Osteocyte (in vitro differentiated cells): ENCODE measurements around the gene KATNAL2. TPM values are rescaled to one million over a fixed set of nuclear protein-coding genes. Genes with fewer than 3 reads are reported as not detected.

ENCODE experiments used
- DNase-seq: peaks from one replicate; pipeline ENCODE4 v3.0.0; 2021; ENCODE audit warnings: mixed read lengths; ENCODE audit not compliant: unreplicated experiment; ENCODE audit errors: extremely low spot score
- H3K27ac Mint-ChIP-seq: one replicate; pipeline ENCODE4 v1.8.0; 2021; ENCODE audit warnings: mild to moderate bottlenecking, mixed read lengths; ENCODE audit not compliant: unreplicated experiment
- H3K27me3 Mint-ChIP-seq: one replicate; pipeline ENCODE4 v1.8.0; 2021; ENCODE audit warnings: mixed read lengths; ENCODE audit not compliant: unreplicated experiment
- H3K36me3 Mint-ChIP-seq: one replicate; pipeline ENCODE4 v1.8.0; 2021; ENCODE audit warnings: mixed read lengths; ENCODE audit not compliant: unreplicated experiment
- H3K4me1 Mint-ChIP-seq: one replicate; pipeline ENCODE4 v1.8.0; 2021; ENCODE audit warnings: mixed read lengths; ENCODE audit not compliant: unreplicated experiment
- H3K4me3 Mint-ChIP-seq: one replicate; pipeline ENCODE4 v1.8.0; 2021; ENCODE audit warnings: mild to moderate bottlenecking, moderate library complexity, mixed read lengths; ENCODE audit not compliant: unreplicated experiment
- H3K9me3 Mint-ChIP-seq: one replicate; pipeline ENCODE4 v1.8.0; 2021; ENCODE audit warnings: mixed read lengths; ENCODE audit not compliant: unreplicated experiment
- CTCF ChIP-seq: fragments of 200-600 bp; sonication (generic); IDR thresholded peaks from 2 replicates; pipeline ENCODE4 v1.5.0; 2021; ENCODE audit warnings: antibody characterized with exemption, mild to moderate bottlenecking, moderate library complexity
- total RNA-seq: library from RNA; stranded (reverse); gene quantifications from 2 replicates; pipeline ENCODE4 v1.2.1, GENCODE V29; 2021

The KATNAL2 gene
- total RNA-seq, 1 donor from 2014 or later: 7.9 TPM

- no peaks in the 10 kb centered on the region for H3K36me3 Mint-ChIP-seq
- no peak overlapping the region for H3K4me3 Mint-ChIP-seq
- H3K27ac Mint-ChIP-seq: peak overlapping the region; percentile 74
- no peak for DNase-seq
- TF ChIP-seq CTCF: no peak
- no peaks in the 10 kb centered on the region for H3K9me3 Mint-ChIP-seq
- H3K27me3 Mint-ChIP-seq: no peaks in the 10 kb centered on the region
- H3K4me1 Mint-ChIP-seq: peaks cover 22% of the 10 kb centered on the region
Measured at GRCh38 chr18:46939337-46939963, 22.0 kb downstream of the KATNAL2 start.

- Mint-ChIP-seq H3K9me3 (no peaks in the 10 kb centered on the region), H3K36me3 (no peaks in the 10 kb centered on the region), H3K27me3 (no peaks in the 10 kb centered on the region), H3K4me1 (peaks cover 22% of the 10 kb centered on the region), H3K4me3 (no peak overlapping the region), H3K27ac (peak overlapping the region; percentile 74)
- no peak for TF ChIP-seq CTCF
- DNase-seq: no peak
Measured at GRCh38 chr18:46939998-46940571, 22.7 kb downstream of the KATNAL2 start.

- no peak overlapping the region for H3K27ac Mint-ChIP-seq
- H3K4me3 Mint-ChIP-seq: no peak overlapping the region
- no peaks in the 10 kb centered on the region for H3K36me3 Mint-ChIP-seq
- no peak for DNase-seq
- no peaks in the 10 kb centered on the region for H3K9me3 Mint-ChIP-seq
- H3K27me3 Mint-ChIP-seq: peaks cover 2% of the 10 kb centered on the region
- no peak for TF ChIP-seq CTCF
- peaks cover 22% of the 10 kb centered on the region for H3K4me1 Mint-ChIP-seq
Measured at GRCh38 chr18:46942646-46943045, 25.2 kb downstream of the KATNAL2 start.

- DNase-seq: peak; percentile 93
- Mint-ChIP-seq H3K27ac (no peak overlapping the region), H3K27me3 (peaks cover 2% of the 10 kb centered on the region), H3K4me3 (no peak overlapping the region), H3K36me3 (no peaks in the 10 kb centered on the region), H3K9me3 (no peaks in the 10 kb centered on the region), H3K4me1 (no peaks in the 10 kb centered on the region)
- no peak for TF ChIP-seq CTCF
Measured at GRCh38 chr18:46946656-46947282, 29.4 kb downstream of the KATNAL2 start.

- Mint-ChIP-seq H3K4me3 (no peak overlapping the region), H3K4me1 (peaks cover 4% of the 10 kb centered on the region), H3K27ac (no peak overlapping the region), H3K27me3 (peaks cover 2% of the 10 kb centered on the region), H3K9me3 (no peaks in the 10 kb centered on the region), H3K36me3 (no peaks in the 10 kb centered on the region)
- TF ChIP-seq CTCF: peak; percentile 50
- DNase-seq: no peak
Measured at GRCh38 chr18:46950064-46950656, 32.8 kb downstream of the KATNAL2 start.
